K562 (cell line): ENCODE results near the gene SEC16A. TPM values are rescaled to one million over a fixed set of nuclear protein-coding genes. Genes with fewer than 3 reads are reported as not detected.
"Not testable (repeated sequence)": the region's sequence is repeated elsewhere in the genome, so short reads cannot be mapped to it uniquely, and the experiment has no call there.

Experiments used
- ATAC-seq: fragments of 200-7000 bp; cut with Tn5 transposase; 3 replicates; pipeline ENCODE4 v1.9.1; 2020; ENCODE audit warnings: moderate library complexity
- BruUV-seq: library from RNA; stranded (reverse); fragments of 400-500 nt; replicated peaks from 2 replicates; lab custom pipeline; 2021; lab: Mats Ljungman, UMichigan
- CTCF ChIA-PET: fragments of 300-600 bp; formaldehyde crosslinking; extraction: SDS; loops from one replicate; lab custom pipeline; 2021; ENCODE audit warnings: low intra/inter-chr PET ratio; lab: Yijun Ruan, JAX
- POLR2A ChIA-PET: fragments of 300-600, 350-650 bp; sonication (Branson Sonifier 250); formaldehyde crosslinking; extraction: SDS; loops from one replicate; lab custom pipeline; 2021; ENCODE audit warnings: antibody characterized with exemption, inconsistent platforms; lab: Yijun Ruan, JAX
- DNase-seq, 4 experiments: peaks; one replicate each; pipeline versions ENCODE4 v3.0.0 to v3.0.0-alpha.2; 2011 to 2018; ENCODE audit warnings: low spot score in 3 of 4, mixed read lengths in 3 of 4; ENCODE audit errors: extremely low read depth in 1 of 4
- FAIRE-seq: peaks from 2 replicates; lab custom pipeline; 2011; peaks lifted over from hg19 to GRCh38; lab: Jason Lieb, UNC
- H2AFZ ChIP-seq: 2 replicates; pipeline ENCODE4 v1.6.0; 2011; ENCODE audit warnings: low read depth, low read length, control low read depth, inconsistent platforms
- H3K27ac ChIP-seq: fragments of 200-600 bp; 3 replicates; pipeline ENCODE4 v1.8.0; 2011; ENCODE audit warnings: low read depth, mild to moderate bottlenecking, control low read depth, inconsistent platforms, low read length, moderate library complexity, mixed read lengths; ENCODE audit errors: extremely low read depth
- H3K27me3 ChIP-seq, 2 experiments: fragments of 300-600 bp in 1 of 2; 2 replicates in 1 of 2; 3 replicates in 1 of 2; pipeline versions ENCODE4 v1.6.0 to v1.8.0; 2011; ENCODE audit warnings: inconsistent platforms in 2 of 2, low read length in 2 of 2, mild to moderate bottlenecking in 1 of 2, mixed read lengths in 1 of 2, moderate library complexity in 1 of 2; ENCODE audit not compliant: control insufficient read depth in 2 of 2, insufficient read depth in 2 of 2
- H3K36me3 ChIP-seq: fragments of 300-600 bp; 3 replicates; pipeline ENCODE4 v1.8.0; 2011; ENCODE audit warnings: mild to moderate bottlenecking, low read length, inconsistent platforms; ENCODE audit not compliant: control insufficient read depth, insufficient read depth
- H3K4me1 ChIP-seq, 2 experiments: fragments of 200-600 bp in 1 of 2; replicated peaks in 1 of 2; 2 replicates in 1 of 2; 3 replicates in 1 of 2; pipeline versions ENCODE4 v1.5.1 to v1.8.0; 2011; ENCODE audit warnings: inconsistent platforms in 2 of 2, low read length in 2 of 2, mild to moderate bottlenecking in 1 of 2, mixed read lengths in 1 of 2, moderate library complexity in 1 of 2; ENCODE audit not compliant: control insufficient read depth in 2 of 2, insufficient read depth in 2 of 2
- H3K4me2 ChIP-seq: 2 replicates; pipeline ENCODE4 v1.6.1; 2011; ENCODE audit warnings: low read length, control low read depth, inconsistent platforms, mixed read lengths; ENCODE audit not compliant: insufficient read depth
- H3K4me3 ChIP-seq: fragments of 200-600 bp; sonication (generic), shearing (Covaris generic); 2 replicates; pipeline ENCODE4 v1.5.1; 2016; ENCODE audit warnings: control low read depth, inconsistent platforms
- H3K79me2 ChIP-seq: fragments of 200-600 bp; 3 replicates; pipeline ENCODE4 v1.8.0; 2011; ENCODE audit warnings: low read length, inconsistent platforms; ENCODE audit not compliant: control insufficient read depth, insufficient read depth
- H3K9ac ChIP-seq, 2 experiments: 2 replicates each; pipeline versions ENCODE4 v1.6.0 to v1.6.1; 2011; ENCODE audit warnings: low read depth in 2 of 2, low read length in 2 of 2, control low read depth in 1 of 2, inconsistent platforms in 1 of 2, mild to moderate bottlenecking in 1 of 2, mixed read lengths in 1 of 2; ENCODE audit not compliant: insufficient read depth in 1 of 2
- H3K9me1 ChIP-seq: one replicate; pipeline ENCODE4 v1.6.0; 2011; ENCODE audit warnings: inconsistent platforms, mild to moderate bottlenecking, low read length, moderate library complexity; ENCODE audit not compliant: control insufficient read depth, insufficient read depth
- H3K9me3 ChIP-seq: replicated peaks from 2 replicates; pipeline ENCODE4 v1.5.1; 2011; ENCODE audit warnings: low read depth, low read length, inconsistent platforms; ENCODE audit not compliant: control insufficient read depth, insufficient read depth
- H4K20me1 ChIP-seq: replicated peaks from 2 replicates; pipeline ENCODE4 v1.6.1; 2011; ENCODE audit warnings: low read length, inconsistent platforms, mixed read lengths; ENCODE audit not compliant: control insufficient read depth, insufficient read depth
- PRDM10 ChIP-seq: fragments of 450-650 bp; IDR thresholded peaks from 2 replicates; pipeline ENCODE4 v1.6.1; 2018; ENCODE audit not compliant: partially characterized antibody
- WGBS: fragments of 100-300 bp; shearing (Covaris generic); methylation state at CpG from one replicate; pipeline ENCODE4 v1.1.6; 2016; ENCODE audit warnings: low coverage, mixed read lengths; ENCODE audit not compliant: insufficient coverage; ENCODE audit errors: missing lambda C conversion rate; 5-methylcytosine and 5-hydroxymethylcytosine counted together
- in situ Hi-C: fragments of 300-500 bp; cut with MboI; formaldehyde crosslinking; loops from 4 replicates; pipeline ENCODE4 v1.15.0; 2018; ENCODE audit warnings: inconsistent platforms, mixed read lengths
- intact Hi-C: fragments of 100-400 bp; cut with micrococcal nuclease; formaldehyde crosslinking; loops from 2 replicates; pipeline ENCODE4 v1.14.2; 2022
- polyA plus RNA-seq, 8 experiments: library from polyadenylated mRNA; depleted of rRNA in 4 of 8; stranded (reverse) in 5 of 8; unstranded in 3 of 8; fragments of >200 nt; fragmentation: Nextera tagmentation in 2 of 8; fragmentation: Illumina TruSeq in 1 of 8; extraction: Ambion mirVana in 2 of 8; extraction: Trizol in 1 of 8; gene quantifications; 2 replicates each; pipeline versions ENCODE4 v1.2.1 to v1.2.3, GENCODE V29; 2011 to 2014; ENCODE audit warnings: inconsistent platforms in 1 of 8, missing spikeins in 1 of 8
- total RNA-seq, 7 experiments: library from RNA; depleted of rRNA in 6 of 7; stranded (reverse); fragments of >200 nt in 6 of 7; fragmentation: Illumina TruSeq in 2 of 7; extraction: Trizol in 2 of 7; gene quantifications; 2 replicates each; pipeline versions ENCODE4 v1.2.1 to v1.2.3, GENCODE V29; 2011 to 2021; ENCODE audit warnings: low replicate concordance in 1 of 7

The SEC16A gene
- total and polyA plus RNA-seq, 9 of the 15 experiments (the other 6 are each of a cell fraction or from before 2014, with no cell fraction given), result 8.3 to 62.8 (median 14.0) TPM

GRCh38 chr9:136425367-136425766 is 57.5 kb downstream of the SEC16A start:
- H3K9me1 ChIP-seq, ATAC-seq, FAIRE-seq, H3K9me3 ChIP-seq, H3K4me2 ChIP-seq, intact Hi-C loops, H3K27me3 ChIP-seq, H3K9ac ChIP-seq, H3K79me2 ChIP-seq, DNase-seq, BruUV-seq, H2AFZ ChIP-seq, H4K20me1 ChIP-seq, H3K27ac ChIP-seq, in situ Hi-C loops, CTCF ChIA-PET, H3K4me3 ChIP-seq: not testable (repeated sequence)
- Histone ChIP-seq H3K4me1 (peaks cover 0 to 20% of the 10 kb centered on the region in 2 experiments; a peak in 2 of 5 replicates), H3K36me3 (peaks cover 70% of the 10 kb centered on the region)
- 82% methylated on average over 6 of the region's 7 CpGs for WGBS
- POLR2A ChIA-PET, result interaction anchor here (0.6 to 5.1 kb wide), 7 partner anchors 10 to 601 kb away, joined by 3 to 33 read pairs (median 4); no protein-coding TSS in a partner anchor
- TF ChIP-seq PRDM10, result peak; percentile 12
